ENCODE data around the gene COL4A4.

- no peak for TF ChIP-seq CTCF (conservative IDR thresholded peaks at IDR 0.05; ENCODE audit: low read depth in 2 of 2)
- no peak for TF ChIP-seq POLR2AphosphoS5 (IDR thresholded peaks at IDR 0.05; ENCODE audit: low read depth)
- no peak for TF ChIP-seq EZH2 (IDR thresholded peaks at IDR 0.05; ENCODE audit: low read depth, unreplicated experiment)
- no peak for TF ChIP-seq REST (IDR thresholded peaks at IDR 0.05; ENCODE audit: unreplicated experiment)
- TF ChIP-seq CREB1 (CRISPR knock-in tag; IDR thresholded peaks at IDR 0.05; ENCODE audit: low read depth), result no peak
- TF ChIP-seq ZNF331 (CRISPR knock-in tag; IDR thresholded peaks at IDR 0.05; ENCODE audit: low read depth), result no peak
- TF ChIP-seq EZH2phosphoT487 (IDR thresholded peaks at IDR 0.05; ENCODE audit: unreplicated experiment), result no peak
- no peak for TF ChIP-seq ETS1 (IDR thresholded peaks at IDR 0.05)
- TF ChIP-seq NANOG (IDR thresholded peaks at IDR 0.05; ENCODE audit: borderline replicate concordance), result no peak
These were observed 185.7 kb downstream of the COL4A4 start for GRCh38 chr2:226978300-226978699.
